Measurements from ENCODE around the gene CASP4. TPM values are rescaled to one million over a fixed set of nuclear protein-coding genes. Genes with fewer than 3 reads are reported as not detected.

The CASP4 gene
- total RNA-seq, 5 donors from 2014 or later (not counting 1 experiment from before 2014, with no cell fraction given), result 70.3 to 95.8 (median 80.2) TPM

- H3K4me1 ChIP-seq (ENCODE audit: control insufficient read depth in 1 of 2, extremely low read depth in 1 of 2, insufficient read depth in 2 of 2, low read length in 2 of 2), result no peaks in the 10 kb centered on the region
- WGBS (ENCODE audit: insufficient coverage), result 85% methylated on average over 8 of the region's 9 CpGs
- no peaks in the 10 kb centered on the region for H3K9me3 ChIP-seq
- no peak overlapping the region for H3K27ac Mint-ChIP-seq
- H3K9me3 Mint-ChIP-seq, result peaks cover 13 to 32% (median 14%) of the 10 kb centered on the region in 3 donors
- H3K27me3 Mint-ChIP-seq, result no peaks in the 10 kb centered on the region
- H3K36me3 ChIP-seq (ENCODE audit: control insufficient read depth in 2 of 2, extremely low read depth in 1 of 2, insufficient read depth in 1 of 2, low read length in 1 of 2), result no peaks in the 10 kb centered on the region
- peaks cover 0 to 2% of the 10 kb centered on the region in 2 experiments for H3K27me3 ChIP-seq (replicated peaks in 1 of 2; ENCODE audit: control insufficient read depth in 2 of 2, extremely low read depth in 1 of 2, insufficient read depth in 2 of 2, low read length in 1 of 2)
- no peak overlapping the region for H3K4me3 Mint-ChIP-seq
- DNase-seq (no peak), ATAC-seq (replicated peaks in 1 of 4) (no peak)
- ChIA-PET POLR2A (no interaction called here), CTCF (no interaction called here)
- H3K27ac ChIP-seq (ENCODE audit: low read length), result no peak overlapping the region
- H3K36me3 Mint-ChIP-seq, result peaks cover 28% of the 10 kb centered on the region
- no peak overlapping the region for H3K4me3 ChIP-seq (ENCODE audit: control insufficient read depth in 1 of 2, extremely low read depth in 1 of 2, low read length in 1 of 2)
- peaks cover 0 to 12% (median 9%) of the 10 kb centered on the region in 3 donors for H3K4me1 Mint-ChIP-seq
Observed at GRCh38 chr11:104926771-104927611, 41.4 kb downstream of the CASP4 start.

GRCh38 chr11:104925850-104926249 lies 42.5 kb downstream of the CASP4 start:
- 100% methylated on average over 3 of the region's 6 CpGs for WGBS (ENCODE audit: insufficient coverage)

GRCh38 chr11:104918113-104918824 lies 50.1 kb downstream of the CASP4 start:
- Mint-ChIP-seq H3K27ac (peak overlapping the region; percentile 93), H3K4me3 (peak overlapping the region; percentile 80 to 93 (median 88)), H3K27me3 (no peaks in the 10 kb centered on the region), H3K36me3 (no peaks in the 10 kb centered on the region), H3K4me1 (peaks cover 50 to 64% (median 55%) of the 10 kb centered on the region in 3 donors), H3K9me3 (no peaks in the 10 kb centered on the region)
- DNase-seq, result peak in 1 of 35 experiments; percentile 55
- Histone ChIP-seq H3K27me3 (replicated peaks in 1 of 2; ENCODE audit: control insufficient read depth in 2 of 2, extremely low read depth in 1 of 2, insufficient read depth in 2 of 2, low read length in 1 of 2) (no peaks in the 10 kb centered on the region), H3K4me1 (ENCODE audit: control insufficient read depth in 1 of 2, extremely low read depth in 1 of 2, insufficient read depth in 2 of 2, low read length in 2 of 2) (peaks cover 6 to 12% of the 10 kb centered on the region in 2 experiments), H3K36me3 (ENCODE audit: control insufficient read depth in 2 of 2, extremely low read depth in 1 of 2, insufficient read depth in 1 of 2, low read length in 1 of 2) (no peaks in the 10 kb centered on the region), H3K9me3 (no peaks in the 10 kb centered on the region), H3K4me3 (ENCODE audit: control insufficient read depth in 1 of 2, extremely low read depth in 1 of 2, low read length in 1 of 2) (peak overlapping the region; percentile 59 to 68), H3K27ac (ENCODE audit: low read length) (peak overlapping the region; percentile 88)
- ATAC-seq (replicated peaks in 1 of 4), result peak; percentile 72 to 87 (median 86)
- WGBS (ENCODE audit: insufficient coverage), result 0% methylated on average over 2 of the region's 6 CpGs
- ChIA-PET CTCF (interaction anchor here in 1 of 2 donors (0.6 kb wide), 2 partner anchors 218 to 322 kb away, joined by 3 to 7 read pairs; no protein-coding TSS in a partner anchor), POLR2A (interaction anchor here in 1 of 2 donors (1.1 kb wide), 1 partner anchor 11 kb away, joined by 3 read pairs; no protein-coding TSS in a partner anchor)

More at GRCh38 chr11:104925850-104926249, 42.5 kb downstream of the CASP4 start:
- peaks cover 13 to 32% (median 14%) of the 10 kb centered on the region in 3 donors for H3K9me3 Mint-ChIP-seq
- Histone ChIP-seq H3K27ac (ENCODE audit: low read length) (no peak overlapping the region), H3K36me3 (ENCODE audit: control insufficient read depth in 2 of 2, extremely low read depth in 1 of 2, insufficient read depth in 1 of 2, low read length in 1 of 2) (no peaks in the 10 kb centered on the region), H3K9me3 (no peaks in the 10 kb centered on the region), H3K4me1 (ENCODE audit: control insufficient read depth in 1 of 2, extremely low read depth in 1 of 2, insufficient read depth in 2 of 2, low read length in 2 of 2) (no peaks in the 10 kb centered on the region), H3K4me3 (ENCODE audit: control insufficient read depth in 1 of 2, extremely low read depth in 1 of 2, low read length in 1 of 2) (no peak overlapping the region), H3K27me3 (replicated peaks in 1 of 2; ENCODE audit: control insufficient read depth in 2 of 2, extremely low read depth in 1 of 2, insufficient read depth in 2 of 2, low read length in 1 of 2) (peaks cover 0 to 2% of the 10 kb centered on the region in 2 experiments)
- H3K4me1 Mint-ChIP-seq, result peaks cover 0 to 15% (median 6%) of the 10 kb centered on the region in 3 donors
- CTCF ChIA-PET, result interaction anchor here in 1 of 2 donors (0.7 kb wide), 1 partner anchor 14 kb away, joined by 4 read pairs; no protein-coding TSS in a partner anchor
- no peak for ATAC-seq (replicated peaks in 1 of 4)
- POLR2A ChIA-PET, result interaction anchor here in 1 of 2 donors (0.6 kb wide), 2 partner anchors 84 to 112 kb away, joined by 3 to 4 read pairs; no protein-coding TSS in a partner anchor
- H3K36me3 Mint-ChIP-seq, result peaks cover 24% of the 10 kb centered on the region
- no peak overlapping the region for H3K27ac Mint-ChIP-seq
- no peak overlapping the region for H3K4me3 Mint-ChIP-seq
- no peak for DNase-seq
- H3K27me3 Mint-ChIP-seq, result no peaks in the 10 kb centered on the region

GRCh38 chr11:104917271-104918112 lies 50.9 kb downstream of the CASP4 start:
- Mint-ChIP-seq H3K27ac (peak overlapping the region; percentile 93), H3K4me3 (peak overlapping the region; percentile 80 to 93 (median 88)), H3K27me3 (no peaks in the 10 kb centered on the region), H3K36me3 (peaks cover 2% of the 10 kb centered on the region), H3K4me1 (peaks cover 51 to 66% (median 59%) of the 10 kb centered on the region in 3 donors), H3K9me3 (no peaks in the 10 kb centered on the region)
- Histone ChIP-seq H3K27ac (ENCODE audit: low read length) (peak overlapping the region; percentile 88), H3K4me1 (ENCODE audit: control insufficient read depth in 1 of 2, extremely low read depth in 1 of 2, insufficient read depth in 2 of 2, low read length in 2 of 2) (peaks cover 9 to 12% of the 10 kb centered on the region in 2 experiments), H3K4me3 (ENCODE audit: control insufficient read depth in 1 of 2, extremely low read depth in 1 of 2, low read length in 1 of 2) (peak overlapping the region; percentile 59 to 68), H3K36me3 (ENCODE audit: control insufficient read depth in 2 of 2, extremely low read depth in 1 of 2, insufficient read depth in 1 of 2, low read length in 1 of 2) (no peaks in the 10 kb centered on the region), H3K9me3 (no peaks in the 10 kb centered on the region), H3K27me3 (replicated peaks in 1 of 2; ENCODE audit: control insufficient read depth in 2 of 2, extremely low read depth in 1 of 2, insufficient read depth in 2 of 2, low read length in 1 of 2) (no peaks in the 10 kb centered on the region)
- WGBS (ENCODE audit: insufficient coverage), result 0% methylated on average over 1 of the region's 4 CpGs
- CTCF ChIA-PET, result interaction anchor here in 1 of 2 donors (1.2 kb wide), 1 partner anchor 10 kb away, joined by 4 read pairs; no protein-coding TSS in a partner anchor
- POLR2A ChIA-PET, result interaction anchor here in 1 of 2 donors (0.6 kb wide), 2 partner anchors 23 to 49 kb away, joined by 3 read pairs; no protein-coding TSS in a partner anchor
- peak; percentile 48 to 53 (median 52) for ATAC-seq (replicated peaks in 1 of 4)
- DNase-seq, result peak in 1 of 35 experiments; percentile 18

- Mint-ChIP-seq H3K9me3 (no peaks in the 10 kb centered on the region), H3K27ac (peak overlapping the region; percentile 93), H3K27me3 (no peaks in the 10 kb centered on the region), H3K4me3 (peak overlapping the region; percentile 80 to 93 (median 88)), H3K36me3 (peaks cover 2% of the 10 kb centered on the region), H3K4me1 (peaks cover 54 to 65% (median 64%) of the 10 kb centered on the region in 3 donors)
- peak in 1 of 4 experiments; percentile 25 for ATAC-seq (replicated peaks in 1 of 4)
- POLR2A ChIA-PET, result interaction anchor here in 1 of 2 donors (0.6 kb wide), 1 partner anchor 117 kb away, joined by 3 read pairs; no protein-coding TSS in a partner anchor
- peaks cover 9 to 12% of the 10 kb centered on the region in 2 experiments for H3K4me1 ChIP-seq (ENCODE audit: control insufficient read depth in 1 of 2, extremely low read depth in 1 of 2, insufficient read depth in 2 of 2, low read length in 2 of 2)
- no peaks in the 10 kb centered on the region for H3K27me3 ChIP-seq (replicated peaks in 1 of 2; ENCODE audit: control insufficient read depth in 2 of 2, extremely low read depth in 1 of 2, insufficient read depth in 2 of 2, low read length in 1 of 2)
- no peaks in the 10 kb centered on the region for H3K36me3 ChIP-seq (ENCODE audit: control insufficient read depth in 2 of 2, extremely low read depth in 1 of 2, insufficient read depth in 1 of 2, low read length in 1 of 2)
- H3K27ac ChIP-seq (ENCODE audit: low read length), result peak overlapping the region; percentile 88
- CTCF ChIA-PET, result interaction anchor here in 1 of 2 donors (1.2 kb wide), 1 partner anchor 9 kb away, joined by 4 read pairs; no protein-coding TSS in a partner anchor
- no peaks in the 10 kb centered on the region for H3K9me3 ChIP-seq
- DNase-seq, result peak in 1 of 35 experiments; percentile 26
- H3K4me3 ChIP-seq (ENCODE audit: control insufficient read depth in 1 of 2, extremely low read depth in 1 of 2, low read length in 1 of 2), result peak overlapping the region in 1 of 2 donors; percentile 68
Observed at GRCh38 chr11:104916442-104916841, 51.9 kb downstream of the CASP4 start.

Data from T-cell (primary cell).